DMS114 treated with DMSO at 0.1 percent for 48 hours (cell line): ENCODE measurements around the gene NAGS.
"Not testable (repeated sequence)": the region's sequence is repeated elsewhere in the genome, so short reads cannot be mapped to it uniquely, and the experiment has no call there.

ENCODE experiments used
- DNase-seq: peaks from one replicate; lab custom pipeline; 2025; ENCODE audit not compliant: unreplicated experiment; lab: John Stamatoyannopoulos, UW

NAGS gene

GRCh38 chr17:44004077-44004760, at the start of gene NAGS:
TSS of gene NAGS (plus strand) at chr17:44004622. CDS start at chr17:44004664, 42 bp downstream.
- no peak for DNase-seq

- DNase-seq = no peak
These were observed 48.2 kb upstream of the NAGS start for GRCh38 chr17:43956222-43956621.

GRCh38 chr17:43958748-43959352, 45.6 kb upstream of the NAGS start:
- no peak for DNase-seq

GRCh38 chr17:43961292-43961691, 43.1 kb upstream of the NAGS start:
- DNase-seq = not testable (repeated sequence)

- no peak for DNase-seq
These were observed 42.5 kb upstream of the NAGS start for GRCh38 chr17:43961954-43962353.

- DNase-seq = no peak
These were observed 41.9 kb upstream of the NAGS start for GRCh38 chr17:43962479-43962878.

GRCh38 chr17:43966276-43966675, 38.1 kb upstream of the NAGS start:
- no peak for DNase-seq

GRCh38 chr17:43967251-43967875, 37.1 kb upstream of the NAGS start:
- no peak for DNase-seq

GRCh38 chr17:43970366-43970765, 34.1 kb upstream of the NAGS start:
- no peak for DNase-seq

GRCh38 chr17:43971436-43971835, 33.0 kb upstream of the NAGS start:
- DNase-seq = not testable (repeated sequence)

GRCh38 chr17:43972444-43973212, 31.8 kb upstream of the NAGS start:
- DNase-seq = not testable (repeated sequence)

- no peak for DNase-seq
These were observed 29.8 kb upstream of the NAGS start for GRCh38 chr17:43974382-43975266.

- DNase-seq = no peak
These were observed 28.5 kb upstream of the NAGS start for GRCh38 chr17:43975898-43976297.

- no peak for DNase-seq
These were observed 27.2 kb upstream of the NAGS start for GRCh38 chr17:43976963-43977837.

GRCh38 chr17:43978078-43978477, 26.3 kb upstream of the NAGS start:
- no peak for DNase-seq

- DNase-seq = no peak
These were observed 25.4 kb upstream of the NAGS start for GRCh38 chr17:43979011-43979410.

- no peak for DNase-seq
These were observed 24.8 kb upstream of the NAGS start for GRCh38 chr17:43979671-43980070.

GRCh38 chr17:43982171-43982570, 22.3 kb upstream of the NAGS start:
- DNase-seq = no peak

- no peak for DNase-seq
These were observed 21.3 kb upstream of the NAGS start for GRCh38 chr17:43983196-43983514.
